GM12864 (cell line): ENCODE results near the gene ABTB2.

Experiments used
- DNase-seq: peaks from one replicate; pipeline ENCODE4 v3.0.0-alpha.2; 2011; ENCODE audit warnings: low read depth
- H3K4me3 ChIP-seq: 2 replicates; pipeline ENCODE4 v1.5.1; 2011; ENCODE audit warnings: mild to moderate bottlenecking, low read depth, low read length, control low read depth
- TF ChIP-seq, protein P1 (sequence below): IDR thresholded peaks from 2 replicates; pipeline ENCODE4 v1.5.1; 2011; ENCODE audit warnings: low read depth, mild to moderate bottlenecking, moderate library complexity, low read length, control low read depth, inconsistent platforms; ENCODE audit errors: missing control alignments

Gene ABTB2

DNA sequence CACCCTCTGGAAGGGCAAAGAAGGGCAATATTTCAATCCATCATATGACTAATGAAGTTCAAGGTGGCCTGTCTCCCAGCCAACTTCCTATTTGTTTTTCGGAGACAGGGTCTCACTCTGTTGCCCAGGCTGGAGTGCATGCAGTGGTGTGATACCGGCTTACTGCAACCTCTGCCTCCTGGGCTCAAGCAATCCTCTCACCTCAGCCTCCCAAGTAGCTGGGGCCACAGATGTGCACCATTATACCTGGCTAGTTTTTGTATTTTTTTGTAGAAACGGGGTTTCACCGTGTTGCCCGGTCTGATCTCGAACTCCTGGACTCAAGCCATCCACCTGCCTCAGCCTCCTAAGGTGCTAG is 13.4 kb downstream of the ABTB2 start:
- DNase-seq = no peak
- TF ChIP-seq, protein P1, sequence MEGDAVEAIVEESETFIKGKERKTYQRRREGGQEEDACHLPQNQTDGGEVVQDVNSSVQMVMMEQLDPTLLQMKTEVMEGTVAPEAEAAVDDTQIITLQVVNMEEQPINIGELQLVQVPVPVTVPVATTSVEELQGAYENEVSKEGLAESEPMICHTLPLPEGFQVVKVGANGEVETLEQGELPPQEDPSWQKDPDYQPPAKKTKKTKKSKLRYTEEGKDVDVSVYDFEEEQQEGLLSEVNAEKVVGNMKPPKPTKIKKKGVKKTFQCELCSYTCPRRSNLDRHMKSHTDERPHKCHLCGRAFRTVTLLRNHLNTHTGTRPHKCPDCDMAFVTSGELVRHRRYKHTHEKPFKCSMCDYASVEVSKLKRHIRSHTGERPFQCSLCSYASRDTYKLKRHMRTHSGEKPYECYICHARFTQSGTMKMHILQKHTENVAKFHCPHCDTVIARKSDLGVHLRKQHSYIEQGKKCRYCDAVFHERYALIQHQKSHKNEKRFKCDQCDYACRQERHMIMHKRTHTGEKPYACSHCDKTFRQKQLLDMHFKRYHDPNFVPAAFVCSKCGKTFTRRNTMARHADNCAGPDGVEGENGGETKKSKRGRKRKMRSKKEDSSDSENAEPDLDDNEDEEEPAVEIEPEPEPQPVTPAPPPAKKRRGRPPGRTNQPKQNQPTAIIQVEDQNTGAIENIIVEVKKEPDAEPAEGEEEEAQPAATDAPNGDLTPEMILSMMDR = no peak
- H3K4me3 ChIP-seq = no peak overlapping the region

DNA sequence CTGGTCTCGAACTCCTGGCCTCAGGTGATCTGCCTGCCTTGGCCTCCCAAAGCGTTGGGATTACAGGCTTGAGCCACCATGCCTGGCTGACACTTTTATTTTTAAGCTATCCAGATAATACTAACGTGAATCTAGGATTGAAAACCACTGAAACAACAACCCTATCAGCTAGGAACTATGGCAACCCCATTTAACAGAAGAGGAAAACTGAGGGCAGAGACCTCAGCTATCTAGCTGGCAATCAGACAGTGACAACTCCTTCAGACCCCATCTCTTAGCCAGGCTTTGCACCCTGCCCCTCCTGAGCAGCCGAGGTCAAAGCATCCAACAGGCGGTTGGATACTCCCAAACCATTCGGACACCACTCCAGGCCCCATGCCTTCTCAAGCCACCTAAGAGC is 14.1 kb downstream of the ABTB2 start:
- H3K4me3 ChIP-seq = no peak overlapping the region
- TF ChIP-seq, protein P1 = no peak
- no peak for DNase-seq

DNA sequence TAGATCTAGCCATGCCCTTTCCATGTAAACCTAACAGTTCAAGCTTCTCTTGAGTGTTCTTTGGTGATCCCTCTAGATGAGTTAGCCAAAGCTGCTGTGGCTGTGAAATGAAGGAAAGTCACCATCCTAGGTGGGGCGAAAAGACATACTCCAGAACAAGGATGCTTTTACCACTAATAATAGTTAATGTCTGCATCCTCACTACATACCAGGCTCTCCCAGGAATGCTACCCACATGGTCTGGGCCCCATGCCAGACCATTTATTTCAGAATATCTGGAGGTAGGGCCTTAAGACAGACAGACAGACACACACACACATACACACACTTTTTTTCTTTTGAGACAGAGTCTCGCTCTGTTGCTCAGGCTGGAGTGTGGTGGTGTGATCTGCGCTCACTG is 14.7 kb downstream of the ABTB2 start:
- no peak for DNase-seq
- TF ChIP-seq, protein P1 = no peak
- H3K4me3 ChIP-seq = no peak overlapping the region

DNA sequence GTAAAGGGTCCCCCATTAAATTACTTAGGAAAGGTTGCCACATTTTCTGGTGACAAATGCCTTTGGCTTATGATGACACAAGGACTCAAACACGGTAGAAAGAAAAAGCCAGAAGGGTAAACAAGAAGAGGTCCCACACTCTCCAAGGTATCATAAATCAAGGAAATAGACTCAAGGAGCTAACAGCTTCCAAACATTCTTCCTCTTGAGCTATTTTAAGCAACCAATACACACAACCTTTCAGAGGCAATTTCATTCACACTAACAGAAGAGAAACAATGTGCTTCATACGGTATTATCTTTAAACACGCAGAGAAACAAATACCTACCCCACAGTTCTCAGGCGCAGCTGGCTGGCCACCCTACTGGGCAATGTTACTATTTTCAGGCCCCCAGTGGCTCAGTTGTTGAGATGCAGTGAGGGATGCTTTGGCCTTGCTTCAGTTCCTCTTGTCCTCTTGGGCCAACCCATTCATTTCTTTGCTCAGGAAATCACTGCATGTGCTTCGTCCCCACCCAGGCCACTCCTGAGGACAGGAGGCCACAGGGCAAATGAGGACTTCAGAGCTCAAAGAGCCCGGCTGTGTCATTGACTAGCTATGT is 15.8 kb downstream of the ABTB2 start:
- H3K4me3 ChIP-seq = no peak overlapping the region
- DNase-seq = no peak
- TF ChIP-seq, protein P1 = no peak

DNA sequence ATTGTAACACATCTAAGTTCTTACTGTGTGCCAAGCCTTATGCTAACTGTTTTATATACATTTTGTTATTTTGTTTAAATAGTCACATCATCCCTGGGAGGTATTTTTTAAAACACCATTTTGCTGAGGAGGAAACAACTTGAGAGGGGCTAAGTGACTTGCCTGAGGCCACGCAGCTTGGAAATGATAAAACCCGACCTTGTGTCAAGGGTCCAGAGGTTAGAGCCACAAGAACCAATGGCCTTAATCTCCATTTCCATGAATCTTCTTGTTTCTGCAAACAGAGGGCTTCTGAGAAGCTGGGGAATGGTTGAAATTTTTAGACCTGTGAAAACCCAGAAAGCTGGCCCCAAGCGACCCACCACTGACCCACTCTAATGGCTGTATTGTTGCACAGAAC is 16.7 kb downstream of the ABTB2 start:
- TF ChIP-seq, protein P1 = no peak
- no peak for DNase-seq
- H3K4me3 ChIP-seq = no peak overlapping the region

DNA sequence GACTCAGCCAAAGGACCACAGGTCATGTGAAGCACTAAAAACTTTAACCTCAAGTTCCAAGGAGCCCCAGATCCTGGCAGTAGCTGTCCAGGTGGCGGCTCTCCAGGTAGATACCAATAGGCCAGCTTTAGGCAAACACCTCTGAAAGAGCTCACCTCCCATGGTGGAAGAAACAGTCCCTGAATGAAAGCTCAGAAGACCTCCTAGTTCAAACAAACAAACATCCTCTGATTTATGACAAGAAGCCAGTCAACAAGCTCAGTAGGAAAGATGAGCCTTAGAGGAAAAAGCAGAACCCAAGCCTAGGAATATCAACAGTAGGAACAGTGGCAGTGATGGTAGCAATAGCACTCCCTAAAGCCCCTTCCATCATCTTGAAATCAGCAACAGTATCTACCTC is 17.2 kb downstream of the ABTB2 start:
- H3K4me3 ChIP-seq = no peak overlapping the region
- no peak for DNase-seq

More for the DNA sequence above, 17.2 kb downstream of the ABTB2 start:
- TF ChIP-seq, protein P1 = no peak
